H1 (cell line): ENCODE measurements around the gene ADAMTS9. TPM values are rescaled to one million over a fixed set of nuclear protein-coding genes. Genes with fewer than 3 reads are reported as not detected.

Source experiments
- CTCF ChIA-PET: fragments of 300-600 bp; sonication (Branson Sonifier 250); formaldehyde crosslinking; loops from one replicate; lab custom pipeline; 2021; ENCODE audit not compliant: partially characterized antibody; lab: Charles Lee
- POLR2A ChIA-PET: fragments of 300-600 bp; sonication (Branson Sonifier 250); formaldehyde crosslinking; loops from one replicate; lab custom pipeline; 2021; ENCODE audit warnings: inconsistent platforms; ENCODE audit not compliant: partially characterized antibody; lab: Charles Lee
- DNase-seq, 2 experiments: peaks; one replicate each; pipeline versions ENCODE4 v3.0.0 to v3.0.0-alpha.2; 2010 to 2022; ENCODE audit warnings: low spot score in 2 of 2, low read depth in 1 of 2, mixed read lengths in 1 of 2
- FAIRE-seq: peaks from 2 replicates; lab custom pipeline; 2011; peaks lifted over from hg19 to GRCh38; lab: Jason Lieb, UNC
- H2AFZ ChIP-seq: 2 replicates; pipeline ENCODE4 v1.8.1; 2012; ENCODE audit warnings: low read length, inconsistent platforms
- H2AK5ac ChIP-seq: 2 replicates; pipeline ENCODE4 v1.6.1; 2013; ENCODE audit warnings: low read depth, low read length
- H2BK120ac ChIP-seq: replicated peaks from 2 replicates; pipeline ENCODE3; 2013; ENCODE audit warnings: low read depth, low read length, inconsistent platforms
- H2BK12ac ChIP-seq: 2 replicates; pipeline ENCODE4 v1.6.1; 2013; ENCODE audit warnings: low read depth, low read length
- H2BK15ac ChIP-seq: 2 replicates; pipeline ENCODE4 v1.6.1; 2013; ENCODE audit warnings: low read length
- H2BK20ac ChIP-seq: 2 replicates; pipeline ENCODE4 v1.6.1; 2013; ENCODE audit warnings: low read length
- H2BK5ac ChIP-seq: 2 replicates; pipeline ENCODE4 v1.6.1; 2013; ENCODE audit warnings: low read depth, low read length
- H3K14ac ChIP-seq: 2 replicates; pipeline ENCODE4 v1.6.1; 2013; ENCODE audit warnings: inconsistent platforms; ENCODE audit not compliant: insufficient read length
- H3K18ac ChIP-seq: 2 replicates; pipeline ENCODE4 v1.6.1; 2013; ENCODE audit warnings: low read length; ENCODE audit errors: extremely low read depth
- H3K23ac ChIP-seq: 2 replicates; pipeline ENCODE4 v1.6.1; 2013; ENCODE audit warnings: inconsistent platforms; ENCODE audit not compliant: insufficient read length
- H3K23me2 ChIP-seq: 2 replicates; pipeline ENCODE4 v1.6.1; 2013; ENCODE audit warnings: low read depth, low read length
- H3K27ac ChIP-seq: 2 replicates; pipeline ENCODE4 v1.6.1; 2011; ENCODE audit warnings: low read depth, low read length, inconsistent platforms
- H3K27me3 ChIP-seq, 4 experiments: replicated peaks in 1 of 4; 1 replicate in 1 of 4; 2 replicates in 3 of 4; pipeline versions ENCODE4 v1.6.1 to v1.8.1; 2011 to 2013; ENCODE audit warnings: low read length in 3 of 4, mild to moderate bottlenecking in 3 of 4, inconsistent platforms in 2 of 4, mixed read lengths in 2 of 4, moderate library complexity in 1 of 4; ENCODE audit not compliant: control insufficient read depth in 3 of 4, insufficient read depth in 3 of 4; ENCODE audit errors: extremely low read depth in 1 of 4
- H3K36me3 ChIP-seq, 4 experiments: 2 replicates each; pipeline versions ENCODE4 v1.6.1 to v1.8.1; 2011 to 2013; ENCODE audit warnings: mild to moderate bottlenecking in 4 of 4, low read length in 3 of 4, moderate library complexity in 2 of 4, control low read depth in 1 of 4, inconsistent platforms in 1 of 4; ENCODE audit not compliant: insufficient read depth in 4 of 4, control insufficient read depth in 2 of 4
- H3K4ac ChIP-seq: replicated peaks from 2 replicates; pipeline ENCODE3; 2013; ENCODE audit warnings: low read length, low read depth, mixed read lengths, inconsistent platforms; ENCODE audit not compliant: insufficient read length
- H3K4me1 ChIP-seq, 4 experiments: replicated peaks in 1 of 4; 1 replicate in 1 of 4; 2 replicates in 3 of 4; pipeline versions ENCODE4 v1.6.1 to v1.8.1; 2011 to 2013; ENCODE audit warnings: low read length in 3 of 4, inconsistent platforms in 2 of 4, mixed read lengths in 1 of 4; ENCODE audit not compliant: insufficient read depth in 4 of 4, control insufficient read depth in 3 of 4
- H3K4me2 ChIP-seq, 2 experiments: 2 replicates each; pipeline versions ENCODE4 v1.6.1 to v1.8.1; 2011 to 2013; ENCODE audit warnings: low read depth in 2 of 2, low read length in 2 of 2, control low read depth in 1 of 2, inconsistent platforms in 1 of 2, mild to moderate bottlenecking in 1 of 2; ENCODE audit not compliant: insufficient read depth in 1 of 2
- H3K4me3 ChIP-seq, 4 experiments: fragments of 200-600, 300-600 bp in 1 of 4; sonication (generic), shearing (Covaris generic), sonication (Bioruptor Twin) in 1 of 4; 2 replicates each; pipeline versions ENCODE4 v1.5.1 to v1.8.1; 2011 to 2016; ENCODE audit warnings: low read length in 4 of 4, low read depth in 3 of 4, control low read depth in 2 of 4, inconsistent platforms in 2 of 4, mild to moderate bottlenecking in 2 of 4, mixed read lengths in 1 of 4, moderate library complexity in 1 of 4; ENCODE audit not compliant: insufficient read depth in 2 of 4; ENCODE audit errors: extremely low read depth in 1 of 4
- H3K56ac ChIP-seq: replicated peaks from 2 replicates; pipeline ENCODE3; 2013; ENCODE audit warnings: low read depth, mild to moderate bottlenecking, mixed read lengths, low read length, inconsistent platforms; ENCODE audit not compliant: insufficient read length
- H3K79me1 ChIP-seq: 2 replicates; pipeline ENCODE4 v1.6.1; 2013; ENCODE audit warnings: low read depth, low read length, control low read depth
- H3K79me2 ChIP-seq, 2 experiments: 2 replicates each; pipeline versions ENCODE4 v1.6.1 to v1.8.1; 2012 to 2013; ENCODE audit warnings: low read length in 2 of 2, mild to moderate bottlenecking in 2 of 2, inconsistent platforms in 1 of 2; ENCODE audit not compliant: insufficient read depth in 2 of 2, control insufficient read depth in 1 of 2
- H3K9ac ChIP-seq, 4 experiments: replicated peaks in 1 of 4; 1 replicate in 1 of 4; 2 replicates in 3 of 4; pipeline versions ENCODE4 v1.6.1 to v1.8.1; 2011 to 2013; ENCODE audit warnings: low read depth in 3 of 4, low read length in 3 of 4, control low read depth in 2 of 4, mild to moderate bottlenecking in 2 of 4, moderate library complexity in 2 of 4, inconsistent platforms in 1 of 4; ENCODE audit errors: extremely low read depth in 1 of 4
- H3K9me3 ChIP-seq, 2 experiments: 2 replicates each; pipeline versions ENCODE4 v1.6.1 to v1.8.1; 2012 to 2013; ENCODE audit warnings: mild to moderate bottlenecking in 2 of 2, moderate library complexity in 2 of 2, control low read depth in 1 of 2, inconsistent platforms in 1 of 2, low read depth in 1 of 2, low read length in 1 of 2, mixed read lengths in 1 of 2; ENCODE audit not compliant: insufficient read depth in 2 of 2
- H4K20me1 ChIP-seq, 2 experiments: replicated peaks in 1 of 2; 2 replicates each; pipeline versions ENCODE3 to v1.8.1; 2011 to 2013; ENCODE audit warnings: inconsistent platforms in 2 of 2, low read length in 2 of 2, mild to moderate bottlenecking in 1 of 2; ENCODE audit not compliant: insufficient read depth in 2 of 2, control insufficient read depth in 1 of 2
- H4K5ac ChIP-seq: 2 replicates; pipeline ENCODE4 v1.6.1; 2013; ENCODE audit warnings: low read length, low read depth, mixed read lengths, inconsistent platforms; ENCODE audit not compliant: insufficient read length
- H4K8ac ChIP-seq: 2 replicates; pipeline ENCODE4 v1.8.0; 2013; ENCODE audit warnings: mild to moderate bottlenecking, moderate library complexity, low read length, inconsistent platforms; ENCODE audit not compliant: insufficient read depth; ENCODE audit errors: extremely low read depth
- H4K91ac ChIP-seq: replicated peaks from 2 replicates; pipeline ENCODE3; 2013; ENCODE audit warnings: low read length, mixed read lengths, inconsistent platforms; ENCODE audit not compliant: insufficient read length
- CREB1 ChIP-seq: IDR thresholded peaks from 2 replicates; pipeline ENCODE4 v1.6.1; 2012; ENCODE audit warnings: inconsistent platforms
- KDM5A ChIP-seq: fragments of 200-600 bp; IDR thresholded peaks from 2 replicates; pipeline ENCODE4 v1.7.1; 2012; ENCODE audit warnings: mild to moderate bottlenecking, low read length, inconsistent platforms, mixed read lengths
- RBBP5 ChIP-seq: IDR thresholded peaks from 2 replicates; pipeline ENCODE4 v1.7.1; 2012; ENCODE audit warnings: low read depth, mild to moderate bottlenecking, inconsistent platforms, low read length, moderate library complexity, borderline replicate concordance
- WGBS, 2 experiments: shearing (Covaris generic) in 1 of 2; methylation state at CpG; one replicate each; pipeline versions ENCODE4 v1.1.6 to v1.1.7; 2013 to 2015; ENCODE audit warnings: low lambda C conversion rate in 2 of 2, mixed read lengths in 2 of 2, inconsistent platforms in 1 of 2, low coverage in 1 of 2, missing lambda C conversion rate in 1 of 2; ENCODE audit not compliant: insufficient replicate concordance in 2 of 2, insufficient coverage in 1 of 2, insufficient read length in 1 of 2; ENCODE audit errors: extremely low coverage in 1 of 2, missing lambda C conversion rate in 1 of 2; 5-methylcytosine and 5-hydroxymethylcytosine counted together
- polyA plus RNA-seq, 7 experiments: library from polyadenylated mRNA; depleted of rRNA in 3 of 7; stranded (reverse) in 5 of 7; unstranded in 2 of 7; fragments of >200 nt in 5 of 7; fragments of 200-250 nt in 2 of 7; gene quantifications; 1 replicate in 5 of 7; 2 replicates in 1 of 7; 4 replicates in 1 of 7; pipeline versions ENCODE4 v1.2.1 to v1.2.3, GENCODE V29; 2011 to 2013; ENCODE audit warnings: missing spikeins in 2 of 7, mixed read lengths in 2 of 7
- total RNA-seq: library from RNA; stranded (reverse); fragmentation: NEBNext Ultra II Directional; extraction: Animal tissue kit (Norgen Biotek cat#: 25700); gene quantifications from 2 replicates; pipeline ENCODE4 v1.2.1, GENCODE V29; 2021

ADAMTS9 gene
- total and polyA plus RNA-seq, 2 of the 8 experiments (the other 6 are each of a cell fraction or from before 2014, with no cell fraction given), result 0.20 to 0.41 TPM

DNA sequence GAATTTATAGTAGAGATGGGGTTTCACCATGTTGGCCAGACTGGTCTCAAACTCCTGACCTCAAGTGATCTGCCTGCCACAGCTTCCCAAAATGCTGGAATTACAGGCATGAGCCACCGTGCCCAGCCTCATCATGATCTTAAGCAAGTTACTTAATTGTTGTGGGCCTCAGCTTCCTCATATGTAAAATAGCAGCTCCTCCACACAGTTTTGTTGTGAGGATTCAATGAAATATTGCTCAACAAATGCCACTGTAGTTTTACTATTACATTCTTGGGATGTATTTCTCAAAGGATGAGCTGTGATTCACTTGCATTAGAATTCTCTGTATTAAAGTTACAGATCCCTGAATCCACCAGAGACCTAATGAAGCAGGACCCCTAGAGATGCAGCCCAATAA lies 168.8 kb downstream of the ADAMTS9 start:
- H4K91ac ChIP-seq, result no peak overlapping the region
- no peak overlapping the region for H3K4me2 ChIP-seq
- no peak overlapping the region for H2BK20ac ChIP-seq
- WGBS, 2 experiments, result 75% methylated on average over 1 of the region's 1 CpG; no CpG with 5 or more reads in 1 of the 2 experiments
- no peak overlapping the region for H2BK5ac ChIP-seq
- H3K4ac ChIP-seq, result no peak overlapping the region
- H3K9me3 ChIP-seq, result peaks cover 0 to 2% of the 10 kb centered on the region in 2 experiments; a peak in 3 of 4 replicates
- H4K8ac ChIP-seq, result no peak overlapping the region
- no peak overlapping the region for H3K18ac ChIP-seq
- no peaks in the 10 kb centered on the region for H3K79me1 ChIP-seq
- POLR2A ChIA-PET, result no interaction called here
- no peak overlapping the region for H2BK120ac ChIP-seq
- no peak overlapping the region for H3K4me3 ChIP-seq
- H3K23me2 ChIP-seq, result no peaks in the 10 kb centered on the region
- CTCF ChIA-PET, result interaction anchor here (1.2 to 2.3 kb wide), 4 partner anchors 9 to 34 kb away, joined by 4 to 11 read pairs (median 7); no protein-coding TSS in a partner anchor
- H3K9ac ChIP-seq, result no peak overlapping the region
- no peak for DNase-seq
- no peaks in the 10 kb centered on the region for H3K79me2 ChIP-seq
- no peak overlapping the region for H3K27ac ChIP-seq
- no peak overlapping the region for H3K14ac ChIP-seq
- no peaks in the 10 kb centered on the region for H4K20me1 ChIP-seq
- H2AK5ac ChIP-seq, result no peak overlapping the region
- no peak overlapping the region for H4K5ac ChIP-seq
- no peak overlapping the region for H2BK12ac ChIP-seq
- FAIRE-seq, result no peak
- H3K27me3 ChIP-seq, result no peaks in the 10 kb centered on the region
- no peak overlapping the region for H3K56ac ChIP-seq
- no peaks in the 10 kb centered on the region; a peak in 1 of 8 replicates for H3K36me3 ChIP-seq
- no peaks in the 10 kb centered on the region for H3K4me1 ChIP-seq
- H3K23ac ChIP-seq, result no peak overlapping the region
- TF ChIP-seq RBBP5 (no peak), CREB1 (no peak), KDM5A (no peak)
- no peak overlapping the region for H2BK15ac ChIP-seq
- no peak overlapping the region for H2AFZ ChIP-seq
